RWPE1 (cell line): ENCODE results near the gene TM4SF4.

ENCODE experiments used
- CTCF ChIA-PET: fragments of 350-600 bp; sonication (Branson Sonifier 250); formaldehyde crosslinking; extraction: SDS; loops from one replicate; lab custom pipeline; 2021; lab: Yijun Ruan, JAX
- POLR2A ChIA-PET: fragments of 400-600 bp; formaldehyde crosslinking; extraction: SDS; loops from one replicate; lab custom pipeline; 2020; ENCODE audit warnings: antibody characterized with exemption; ENCODE audit not compliant: low non-redundant PET; lab: Yijun Ruan, JAX
- DNase-seq: peaks from one replicate; pipeline ENCODE4 v3.0.0; 2012; ENCODE audit warnings: low spot score
- H3K27ac ChIP-seq: fragments of 450-650 bp; 2 replicates; pipeline ENCODE4 v1.5.1; 2017
- TF ChIP-seq, protein P1 (sequence below): fragments of 450-650 bp; conservative IDR thresholded peaks from 2 replicates; pipeline ENCODE4 v1.5.1; 2017; ENCODE audit warnings: low read depth, mild to moderate bottlenecking

The TM4SF4 gene

DNA sequence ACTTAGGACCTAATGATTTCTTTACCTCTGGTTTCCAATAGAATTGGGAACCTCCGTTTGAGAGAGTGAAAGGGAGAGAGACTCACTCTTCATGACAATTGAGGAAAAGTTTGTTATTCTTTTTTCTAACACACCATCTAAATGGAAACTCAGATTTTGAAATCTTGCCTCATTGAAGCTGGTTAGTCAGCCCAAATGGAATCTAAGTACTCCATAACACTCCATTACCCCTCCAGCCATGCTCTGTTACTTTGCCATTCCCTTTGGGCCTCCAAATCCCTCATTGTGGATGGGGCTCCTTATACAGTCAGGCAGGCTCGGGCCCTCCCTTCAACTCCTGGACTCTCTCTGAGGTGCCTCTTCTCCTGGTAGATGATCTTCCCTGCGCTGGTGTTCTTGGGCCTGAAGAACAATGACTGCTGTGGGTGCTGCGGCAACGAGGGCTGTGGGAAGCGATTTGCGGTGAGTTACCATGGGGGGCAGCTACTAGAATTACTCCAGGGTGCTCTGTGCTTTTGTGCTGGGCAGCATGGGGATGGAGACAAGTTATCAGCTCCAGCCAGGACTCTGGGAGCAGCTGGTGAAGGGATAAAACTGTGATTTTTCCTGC is 1.1 kb downstream of the TM4SF4 start:
- POLR2A ChIA-PET, result no interaction called here
- CTCF ChIA-PET, result interaction anchor here (0.6 kb wide), 2 partner anchors 20 to 356 kb away, joined by 3 to 4 read pairs; no protein-coding TSS in a partner anchor
- no peak for DNase-seq
- H3K27ac ChIP-seq, result no peak overlapping the region
- TF ChIP-seq, protein P1, sequence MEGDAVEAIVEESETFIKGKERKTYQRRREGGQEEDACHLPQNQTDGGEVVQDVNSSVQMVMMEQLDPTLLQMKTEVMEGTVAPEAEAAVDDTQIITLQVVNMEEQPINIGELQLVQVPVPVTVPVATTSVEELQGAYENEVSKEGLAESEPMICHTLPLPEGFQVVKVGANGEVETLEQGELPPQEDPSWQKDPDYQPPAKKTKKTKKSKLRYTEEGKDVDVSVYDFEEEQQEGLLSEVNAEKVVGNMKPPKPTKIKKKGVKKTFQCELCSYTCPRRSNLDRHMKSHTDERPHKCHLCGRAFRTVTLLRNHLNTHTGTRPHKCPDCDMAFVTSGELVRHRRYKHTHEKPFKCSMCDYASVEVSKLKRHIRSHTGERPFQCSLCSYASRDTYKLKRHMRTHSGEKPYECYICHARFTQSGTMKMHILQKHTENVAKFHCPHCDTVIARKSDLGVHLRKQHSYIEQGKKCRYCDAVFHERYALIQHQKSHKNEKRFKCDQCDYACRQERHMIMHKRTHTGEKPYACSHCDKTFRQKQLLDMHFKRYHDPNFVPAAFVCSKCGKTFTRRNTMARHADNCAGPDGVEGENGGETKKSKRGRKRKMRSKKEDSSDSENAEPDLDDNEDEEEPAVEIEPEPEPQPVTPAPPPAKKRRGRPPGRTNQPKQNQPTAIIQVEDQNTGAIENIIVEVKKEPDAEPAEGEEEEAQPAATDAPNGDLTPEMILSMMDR, result no peak

DNA sequence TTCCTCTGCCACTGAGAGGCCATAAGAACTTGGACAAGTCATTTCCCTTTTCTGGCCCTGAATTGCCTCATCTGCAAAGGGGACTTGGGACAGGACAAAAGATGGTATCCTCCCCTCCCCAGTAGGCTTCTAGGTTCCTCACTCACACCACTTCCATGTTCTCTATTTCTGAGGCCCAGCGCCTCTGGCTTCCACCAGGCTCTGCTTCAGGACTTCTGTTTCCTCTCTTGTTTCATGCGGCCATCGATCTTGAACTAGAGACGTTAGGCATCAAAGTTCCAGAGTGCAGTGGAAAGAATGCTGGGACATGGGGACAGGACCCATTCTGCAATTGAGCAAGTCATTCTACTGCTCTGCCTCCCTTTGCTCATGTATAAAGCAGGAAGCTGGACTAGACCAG is 1.7 kb downstream of the TM4SF4 start:
- CTCF ChIA-PET, result interaction anchor here (0.5 to 0.6 kb wide), 3 partner anchors 19 to 330 kb away, joined by 3 to 5 read pairs (median 3); no protein-coding TSS in a partner anchor
- no peak overlapping the region for H3K27ac ChIP-seq
- POLR2A ChIA-PET, result no interaction called here
- TF ChIP-seq, protein P1, result no peak
- DNase-seq, result no peak

DNA sequence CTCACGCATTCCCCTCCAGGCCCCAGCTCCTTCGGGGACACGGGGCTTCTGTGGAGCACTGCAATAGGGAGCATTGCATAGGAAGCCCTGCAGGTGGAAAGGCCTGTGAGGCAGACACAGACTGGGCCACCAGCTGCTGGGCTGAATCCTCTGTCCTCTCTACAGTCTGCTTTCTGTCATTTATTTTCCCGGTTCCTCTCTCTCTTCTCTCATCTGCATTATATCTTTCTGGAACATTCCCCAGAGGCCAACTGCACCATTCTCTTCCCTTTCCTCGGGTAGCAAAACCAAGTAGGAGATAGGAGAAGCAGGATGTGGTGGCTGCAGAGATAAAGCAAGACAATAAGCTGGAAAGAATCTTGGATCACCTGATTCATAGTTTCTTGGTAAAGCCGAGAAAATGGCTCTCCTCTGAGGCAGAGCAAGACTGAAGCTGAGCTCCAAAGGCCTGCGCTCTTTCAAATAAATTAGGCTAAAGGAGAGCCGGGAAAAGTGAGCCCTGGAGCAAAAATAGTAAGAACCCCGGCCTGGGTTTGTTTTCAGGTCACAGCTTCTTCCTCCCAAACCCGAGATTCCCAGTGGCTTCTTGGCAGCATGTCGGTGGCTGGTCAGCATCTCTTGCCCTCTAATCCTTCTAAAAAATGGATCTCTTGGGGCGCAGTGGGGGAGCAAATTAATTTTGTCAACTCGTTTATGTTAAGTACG is 5.3 kb downstream of the TM4SF4 start:
- TF ChIP-seq, protein P1, result no peak
- CTCF ChIA-PET, result interaction anchor here (0.7 to 2.5 kb wide), 6 partner anchors 9 to 360 kb away, joined by 3 to 10 read pairs (median 3); no protein-coding TSS in a partner anchor

DNA sequence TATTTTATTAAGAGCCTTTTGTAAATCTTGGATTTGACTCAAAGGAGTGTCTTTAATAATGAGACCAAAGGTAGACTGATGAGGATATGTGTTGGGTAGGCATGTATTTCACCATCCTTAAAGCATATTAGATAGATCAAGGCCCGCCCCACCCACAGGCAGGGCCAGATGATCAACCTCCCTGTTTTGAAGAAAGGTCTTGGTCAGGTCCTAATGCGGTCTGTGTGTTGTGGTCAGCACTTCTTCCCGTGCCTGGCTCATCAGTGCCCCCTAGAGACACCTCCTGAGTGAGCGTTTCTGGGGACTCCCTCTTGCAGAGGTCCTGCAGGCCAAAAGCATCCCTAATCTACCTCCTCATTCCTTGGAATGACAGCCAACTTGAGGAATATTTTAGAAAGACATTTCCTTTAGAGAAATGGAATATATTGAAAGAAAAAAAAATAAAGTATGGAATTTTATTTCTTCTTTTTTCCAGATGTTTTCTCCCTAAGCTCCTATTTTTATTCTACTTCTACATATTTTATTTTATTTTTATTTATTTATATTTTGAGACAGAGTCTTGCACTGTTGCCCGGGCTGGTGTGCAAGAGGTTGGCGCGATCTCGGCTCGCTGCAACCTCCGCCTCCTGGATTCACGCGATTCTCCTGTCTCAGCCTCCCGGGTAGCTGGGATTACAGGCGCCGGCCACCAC is 6.0 kb downstream of the TM4SF4 start:
- ChIA-PET CTCF (interaction anchor here (0.6 to 2.5 kb wide), 18 partner anchors 8 to 1152 kb away, joined by 3 to 10 read pairs (median 3); no protein-coding TSS in a partner anchor), POLR2A (no interaction called here)
- TF ChIP-seq, protein P1, result peak; percentile 68
- DNase-seq, result peak; percentile 66
- H3K27ac ChIP-seq, result no peak overlapping the region

More for the DNA sequence above, 5.3 kb downstream of the TM4SF4 start:
- no peak for DNase-seq
- POLR2A ChIA-PET, result no interaction called here
- no peak overlapping the region for H3K27ac ChIP-seq

DNA sequence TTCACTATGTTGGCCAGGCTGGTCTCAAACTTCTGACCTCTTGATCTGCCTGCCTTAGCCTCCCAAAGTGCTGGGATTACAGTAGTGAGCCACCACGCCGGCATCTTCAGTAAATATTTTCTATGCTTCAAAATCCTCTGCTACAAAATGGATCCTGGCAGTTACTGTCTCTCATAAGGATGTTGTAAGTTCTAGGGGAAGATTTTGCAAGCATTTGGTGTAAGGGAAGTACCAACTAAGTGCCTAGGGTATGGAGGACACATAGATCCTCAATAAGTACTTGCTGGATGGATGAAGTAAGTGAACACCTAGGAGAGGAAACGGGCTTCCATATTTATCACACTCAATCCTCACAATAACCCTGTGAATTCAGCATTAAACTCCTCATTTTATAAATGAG is 6.6 kb downstream of the TM4SF4 start:
- no peak for DNase-seq
- POLR2A ChIA-PET, result no interaction called here
- CTCF ChIA-PET, result interaction anchor here (0.6 to 2.5 kb wide), 15 partner anchors 12 to 1152 kb away, joined by 3 to 10 read pairs (median 4); no protein-coding TSS in a partner anchor
- TF ChIP-seq, protein P1, result no peak
- no peak overlapping the region for H3K27ac ChIP-seq

DNA sequence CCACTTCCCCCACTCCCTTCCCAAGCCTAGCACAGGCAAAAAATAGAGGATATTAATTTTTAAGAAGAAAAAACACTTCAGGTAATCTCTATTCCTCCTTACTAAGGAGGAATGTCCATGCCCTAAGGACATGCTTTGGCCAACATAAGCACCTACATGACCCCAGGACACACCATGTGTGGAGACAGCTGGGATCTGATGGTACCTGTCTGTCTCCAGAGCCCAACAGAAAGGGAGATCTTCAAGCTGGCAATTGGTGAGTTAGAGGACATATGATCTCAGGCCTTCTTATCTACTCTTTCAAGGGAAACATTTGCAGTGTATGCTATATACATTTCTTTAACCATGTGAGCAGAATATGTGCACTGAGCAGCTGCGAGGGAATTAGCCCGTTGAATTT is 7.0 kb downstream of the TM4SF4 start:
- POLR2A ChIA-PET, result no interaction called here
- TF ChIP-seq, protein P1, result no peak
- no peak overlapping the region for H3K27ac ChIP-seq
- CTCF ChIA-PET, result interaction anchor here (0.6 to 1.1 kb wide), 4 partner anchors 12 to 731 kb away, joined by 3 to 5 read pairs (median 4); no protein-coding TSS in a partner anchor
- DNase-seq, result no peak
